H9 (cell line): ENCODE results near the gene TASOR2. TPM values are rescaled to one million over a fixed set of nuclear protein-coding genes. Genes with fewer than 3 reads are reported as not detected.

ENCODE experiments used
- DNase-seq: peaks from one replicate; pipeline ENCODE4 v3.0.0-alpha.2; 2017
- H2AFZ ChIP-seq: one replicate; pipeline ENCODE4 v1.6.1; 2013; ENCODE audit warnings: mild to moderate bottlenecking, low read length, control low read depth, moderate library complexity
- H2AK5ac ChIP-seq: 2 replicates; pipeline ENCODE4 v1.6.1; 2013; ENCODE audit warnings: low read length, control low read depth, mixed read lengths; ENCODE audit not compliant: insufficient read length
- H2BK120ac ChIP-seq: one replicate; pipeline ENCODE4 v1.6.1; 2013; ENCODE audit warnings: low read depth, mild to moderate bottlenecking, low read length, control low read depth, inconsistent platforms; ENCODE audit not compliant: poor library complexity, severe bottlenecking
- H2BK12ac ChIP-seq: 2 replicates; pipeline ENCODE4 v1.6.1; 2013; ENCODE audit warnings: low read length, control low read depth, mixed read lengths, low read depth; ENCODE audit not compliant: insufficient read length
- H2BK15ac ChIP-seq: 2 replicates; pipeline ENCODE4 v1.6.1; 2013; ENCODE audit warnings: low read depth, low read length, control low read depth
- H2BK20ac ChIP-seq: one replicate; pipeline ENCODE4 v1.6.1; 2013; ENCODE audit warnings: low read depth, mild to moderate bottlenecking, low read length, control low read depth, inconsistent platforms; ENCODE audit not compliant: poor library complexity, severe bottlenecking
- H2BK5ac ChIP-seq: 2 replicates; pipeline ENCODE4 v1.6.1; 2013; ENCODE audit warnings: low read length, control low read depth, mixed read lengths; ENCODE audit not compliant: insufficient read length
- H3K14ac ChIP-seq: 2 replicates; pipeline ENCODE4 v1.6.1; 2013; ENCODE audit warnings: low read length, control low read depth; ENCODE audit not compliant: insufficient read depth
- H3K18ac ChIP-seq: 2 replicates; pipeline ENCODE4 v1.6.1; 2013; ENCODE audit warnings: low read depth, mild to moderate bottlenecking, mixed read lengths, low read length, control low read depth; ENCODE audit not compliant: insufficient read length
- H3K23ac ChIP-seq: 2 replicates; pipeline ENCODE4 v1.6.1; 2013; ENCODE audit warnings: low read length, control low read depth, mixed read lengths, low read depth; ENCODE audit not compliant: insufficient read length
- H3K23me2 ChIP-seq: 2 replicates; pipeline ENCODE4 v1.6.1; 2013; ENCODE audit warnings: low read depth, mild to moderate bottlenecking, mixed read lengths, low read length, control low read depth; ENCODE audit not compliant: insufficient read length, poor library complexity, severe bottlenecking
- H3K27ac ChIP-seq: 2 replicates; pipeline ENCODE4 v1.5.1; 2013; ENCODE audit warnings: low read length, control low read depth, mixed read lengths, low read depth; ENCODE audit not compliant: insufficient read length
- H3K27me3 ChIP-seq: 2 replicates; pipeline ENCODE4 v1.6.1; 2013; ENCODE audit warnings: low read length, control low read depth, inconsistent platforms; ENCODE audit not compliant: insufficient read depth
- H3K4ac ChIP-seq: 2 replicates; pipeline ENCODE4 v1.6.1; 2013; ENCODE audit warnings: low read depth, mild to moderate bottlenecking, control low read depth, inconsistent platforms, low read length, moderate library complexity
- H3K4me1 ChIP-seq: 2 replicates; pipeline ENCODE4 v1.6.1; 2013; ENCODE audit warnings: low read length, control low read depth, inconsistent platforms; ENCODE audit not compliant: insufficient read depth
- H3K4me2 ChIP-seq: 2 replicates; pipeline ENCODE4 v1.6.1; 2013; ENCODE audit warnings: low read length, control low read depth, mixed read lengths; ENCODE audit not compliant: insufficient read length, insufficient read depth
- H3K56ac ChIP-seq: 2 replicates; pipeline ENCODE4 v1.6.1; 2013; ENCODE audit warnings: low read depth, mild to moderate bottlenecking, mixed read lengths, low read length, control low read depth; ENCODE audit not compliant: insufficient read length
- H3K79me1 ChIP-seq: 2 replicates; pipeline ENCODE4 v1.6.1; 2013; ENCODE audit warnings: low read depth, mild to moderate bottlenecking, moderate library complexity, low read length, control low read depth, inconsistent platforms; ENCODE audit not compliant: insufficient read depth, poor library complexity, severe bottlenecking
- H3K79me2 ChIP-seq: 2 replicates; pipeline ENCODE4 v1.6.1; 2013; ENCODE audit warnings: low read length, control low read depth, inconsistent platforms; ENCODE audit not compliant: insufficient read depth
- H3K9ac ChIP-seq: 2 replicates; pipeline ENCODE4 v1.6.1; 2013; ENCODE audit warnings: low read length, control low read depth, mixed read lengths; ENCODE audit not compliant: insufficient read length; ENCODE audit errors: extremely low read depth
- H3K9me3 ChIP-seq: one replicate; pipeline ENCODE4 v1.6.1; 2013; ENCODE audit warnings: low read depth, low read length, inconsistent platforms; ENCODE audit not compliant: control insufficient read depth
- H3T11ph ChIP-seq: one replicate; pipeline ENCODE4 v1.6.1; 2013; ENCODE audit warnings: mild to moderate bottlenecking, low read length, control low read depth, inconsistent platforms
- H4K20me1 ChIP-seq: one replicate; pipeline ENCODE4 v1.6.1; 2013; ENCODE audit not compliant: control insufficient read depth, insufficient read length, insufficient read depth
- H4K5ac ChIP-seq: 2 replicates; pipeline ENCODE4 v1.6.1; 2013; ENCODE audit warnings: low read depth, mild to moderate bottlenecking, mixed read lengths, low read length, control low read depth; ENCODE audit not compliant: insufficient read length
- H4K8ac ChIP-seq: replicated peaks from 2 replicates; pipeline ENCODE4 v1.6.1; 2013; ENCODE audit warnings: low read length, control low read depth, mixed read lengths, low read depth; ENCODE audit not compliant: insufficient read length
- H4K91ac ChIP-seq: 2 replicates; pipeline ENCODE4 v1.6.1; 2013; ENCODE audit warnings: low read depth, mild to moderate bottlenecking, moderate library complexity, mixed read lengths, low read length, control low read depth; ENCODE audit not compliant: insufficient read length
- H3K27ac Mint-ChIP-seq, 3 experiments: 2 replicates in 2 of 3; 3 replicates in 1 of 3; pipeline ENCODE4 v1.8.0; 2020 to 2021; ENCODE audit warnings: mixed read lengths in 3 of 3, mild to moderate bottlenecking in 1 of 3, moderate library complexity in 1 of 3
- H3K27me3 Mint-ChIP-seq: 2 replicates; pipeline ENCODE4 v1.8.0; 2021; ENCODE audit warnings: low read depth, mild to moderate bottlenecking, moderate library complexity, mixed read lengths
- H3K36me3 Mint-ChIP-seq, 3 experiments: 2 replicates in 2 of 3; 3 replicates in 1 of 3; pipeline ENCODE4 v1.8.0; 2020 to 2021; ENCODE audit warnings: low read depth in 3 of 3, mixed read lengths in 3 of 3; ENCODE audit not compliant: insufficient read depth in 1 of 3
- H3K4me1 Mint-ChIP-seq, 2 experiments: 2 replicates each; pipeline ENCODE4 v1.8.0; 2020; ENCODE audit warnings: mixed read lengths in 2 of 2
- H3K4me3 Mint-ChIP-seq, 2 experiments: 2 replicates in 1 of 2; 3 replicates in 1 of 2; pipeline ENCODE4 v1.8.0; 2020 to 2021; ENCODE audit warnings: mild to moderate bottlenecking in 2 of 2, mixed read lengths in 2 of 2, moderate library complexity in 1 of 2
- H3K9me3 Mint-ChIP-seq, 2 experiments: 2 replicates in 1 of 2; 3 replicates in 1 of 2; pipeline ENCODE4 v1.8.0; 2020; ENCODE audit warnings: mild to moderate bottlenecking in 2 of 2, mixed read lengths in 2 of 2, moderate library complexity in 1 of 2
- CTCF ChIP-seq: fragments of 200-600 bp; sonication (generic); conservative IDR thresholded peaks from 3 replicates; pipeline ENCODE4 v1.8.0; 2021; ENCODE audit warnings: antibody characterized with exemption, mild to moderate bottlenecking
- WGBS: extraction: QIAGEN DNeasy Blood & Tissue Kit; methylation state at CpG from one replicate; pipeline ENCODE4 v1.1.7; 2013; ENCODE audit warnings: missing lambda C conversion rate, low lambda C conversion rate, mixed read lengths; ENCODE audit not compliant: insufficient read length; ENCODE audit errors: extremely low coverage; 5-methylcytosine and 5-hydroxymethylcytosine counted together
- total RNA-seq: library from RNA; stranded (reverse); gene quantifications from 2 replicates; pipeline ENCODE4 v1.2.1, GENCODE V29; 2021

TASOR2 gene
- total RNA-seq, 1 experiment from 2014 or later: 64.5 TPM

GRCh38 chr10:5711642-5712041 is 27.0 kb downstream of the TASOR2 start:
- no peak overlapping the region; a peak in 1 of 7 replicates for H3K27ac Mint-ChIP-seq
- H3K36me3 Mint-ChIP-seq: no peaks in the 10 kb centered on the region
- H3K27me3 Mint-ChIP-seq: no peaks in the 10 kb centered on the region
- H4K20me1 ChIP-seq: no peaks in the 10 kb centered on the region
- H3K27ac ChIP-seq: no peak overlapping the region
- H2BK12ac ChIP-seq: no peak overlapping the region
- H3K4me3 Mint-ChIP-seq: no peak overlapping the region
- no peak overlapping the region for H3K23ac ChIP-seq
- no peak overlapping the region for H3K14ac ChIP-seq
- 100% methylated on average over 1 of the region's 4 CpGs for WGBS
- H2AFZ ChIP-seq: no peak overlapping the region
- H3K27me3 ChIP-seq: no peaks in the 10 kb centered on the region
- H3K4me1 Mint-ChIP-seq: peaks cover 9 to 10% of the 10 kb centered on the region in 2 experiments; a peak in 3 of 4 replicates
- H3K4ac ChIP-seq: no peak overlapping the region
- H2BK20ac ChIP-seq: no peak overlapping the region
- no peak overlapping the region for H4K91ac ChIP-seq
- H3K4me2 ChIP-seq: no peak overlapping the region
- H2BK5ac ChIP-seq: no peak overlapping the region
- no peaks in the 10 kb centered on the region for H3K9me3 Mint-ChIP-seq
- DNase-seq: no peak
- H3K79me2 ChIP-seq: peaks cover 4% of the 10 kb centered on the region; the same call in 1 of the 2 replicates
- no peak overlapping the region for H4K8ac ChIP-seq
- no peak overlapping the region for H2BK15ac ChIP-seq
- no peak overlapping the region for H2BK120ac ChIP-seq
- no peak overlapping the region for H4K5ac ChIP-seq
- no peak for TF ChIP-seq CTCF
- no peak overlapping the region for H3K18ac ChIP-seq
- H3K56ac ChIP-seq: no peak overlapping the region
- no peak overlapping the region for H3T11ph ChIP-seq
- H3K23me2 ChIP-seq: no peaks in the 10 kb centered on the region
- H2AK5ac ChIP-seq: no peak overlapping the region
- H3K79me1 ChIP-seq: no peaks in the 10 kb centered on the region
- H3K4me1 ChIP-seq: no peaks in the 10 kb centered on the region
- no peaks in the 10 kb centered on the region for H3K9me3 ChIP-seq
- H3K9ac ChIP-seq: no peak overlapping the region
